GM18873 (cell line): ENCODE results near the gene IFFO2.

Experiments used
- ATAC-seq: cut with Tn5 transposase; IDR thresholded peaks from one replicate; pipeline ENCODE4 v1.9.1; 2021; ENCODE audit warnings: mild to moderate bottlenecking, moderate library complexity, moderate number of reproducible peaks; ENCODE audit not compliant: unreplicated experiment, low FRiP score

Gene IFFO2

DNA sequence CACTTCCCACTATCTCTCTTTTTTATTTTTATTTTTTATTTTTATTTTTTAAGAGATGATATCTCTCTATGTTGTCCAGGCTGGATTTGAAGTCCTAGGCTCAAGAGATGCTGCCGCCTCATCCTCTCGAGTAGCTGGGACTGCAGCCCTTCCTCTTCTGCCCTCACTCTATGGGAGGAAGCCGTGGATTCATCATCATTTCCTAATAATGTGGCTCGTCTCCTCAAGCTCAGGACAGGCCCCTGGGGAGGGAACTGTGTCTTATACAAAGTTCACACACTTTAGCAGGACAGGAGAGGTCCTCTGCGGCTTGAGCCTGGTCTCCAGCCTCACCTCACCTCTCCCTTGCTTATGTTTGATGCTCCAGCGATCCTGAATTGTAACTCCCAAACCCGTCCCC lies 16.5 kb upstream of the IFFO2 start:
- ATAC-seq, result no peak

DNA sequence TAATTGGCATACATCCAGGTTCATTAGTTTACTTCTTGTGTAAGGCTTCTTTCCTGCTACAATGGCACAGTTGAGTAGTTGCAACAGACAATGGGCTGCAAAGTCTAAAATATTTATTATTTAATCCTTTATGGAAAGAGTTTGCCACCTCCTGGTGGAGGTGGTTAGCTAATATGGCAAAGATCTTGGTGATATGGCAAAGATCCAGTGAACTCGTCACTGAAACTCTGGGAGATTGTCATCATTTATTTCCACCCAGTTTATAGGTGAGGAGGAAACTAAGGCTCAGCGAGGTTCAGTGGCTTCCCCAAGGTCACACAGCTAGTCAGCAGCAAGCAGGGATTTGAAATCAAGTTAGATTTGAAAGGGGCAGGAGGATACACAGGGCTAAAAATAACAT lies 16.1 kb upstream of the IFFO2 start:
- no peak for ATAC-seq

DNA sequence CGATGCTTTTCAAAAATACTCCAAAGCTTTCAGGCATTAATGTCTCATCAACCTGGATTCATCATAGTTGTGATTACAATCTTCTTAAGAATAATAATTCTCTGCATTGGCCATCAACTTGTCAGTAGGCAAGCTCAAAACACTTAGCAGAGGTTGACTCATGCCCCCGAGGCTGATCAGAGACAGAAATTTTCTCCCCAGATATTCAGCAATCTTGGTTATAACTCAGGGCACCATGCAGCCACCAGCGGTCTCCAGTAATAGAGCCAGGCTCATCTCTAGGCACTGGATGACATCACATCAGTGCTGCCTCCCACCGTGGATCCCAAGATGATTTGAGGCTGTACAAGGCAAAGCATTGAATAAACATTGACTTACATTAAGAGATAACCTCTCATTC lies 14.3 kb upstream of the IFFO2 start:
- ATAC-seq, result no peak

DNA sequence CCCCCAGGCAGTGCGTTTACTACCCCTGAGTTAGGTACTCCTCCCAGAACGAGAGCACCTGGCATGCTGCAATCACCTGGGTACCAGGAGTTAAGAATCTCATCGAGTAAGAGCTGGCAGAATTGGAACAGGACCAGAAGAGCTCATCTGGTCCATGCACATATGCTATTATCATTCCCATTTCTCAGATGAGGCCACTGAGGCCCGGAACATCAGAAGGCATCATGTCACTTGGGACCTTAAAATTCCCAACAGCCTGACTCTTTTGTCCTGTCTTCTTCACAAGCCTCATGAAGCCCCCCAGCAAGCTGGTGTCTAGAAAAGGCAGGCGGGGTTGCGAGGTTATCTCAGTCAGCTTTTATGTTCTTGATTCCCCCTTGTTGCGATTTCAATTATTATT lies 13.9 kb upstream of the IFFO2 start:
- no peak for ATAC-seq

DNA sequence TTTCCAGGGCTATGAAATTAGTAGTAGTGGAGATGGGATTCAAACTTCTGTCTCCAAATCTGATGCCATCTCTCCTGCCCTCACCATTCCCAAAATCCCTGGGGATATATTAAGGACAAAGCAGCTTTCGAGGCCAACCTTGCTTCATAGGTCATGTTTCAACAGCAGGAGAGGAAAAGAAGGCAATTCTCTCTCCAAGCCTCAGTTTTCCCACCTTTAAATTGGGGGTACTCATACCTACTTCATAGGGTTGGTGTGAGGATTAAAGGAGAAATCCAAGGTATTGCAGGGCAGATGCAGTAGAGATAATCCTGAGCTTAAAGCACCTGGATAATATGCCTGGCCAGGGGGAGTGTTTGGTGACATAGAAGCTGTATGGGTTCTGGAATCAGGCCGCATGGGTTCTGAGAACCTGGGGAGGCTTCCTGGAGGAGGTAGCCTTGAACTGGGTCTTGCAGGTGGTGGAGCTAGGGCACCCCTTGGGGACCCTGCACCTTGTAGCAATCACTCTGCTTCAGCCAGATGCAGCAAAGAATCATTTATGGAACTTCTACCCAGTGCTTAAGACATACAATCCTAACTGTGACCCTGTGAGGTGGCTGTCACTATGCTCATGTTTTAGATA lies 10.7 kb upstream of the IFFO2 start:
- no peak for ATAC-seq

DNA sequence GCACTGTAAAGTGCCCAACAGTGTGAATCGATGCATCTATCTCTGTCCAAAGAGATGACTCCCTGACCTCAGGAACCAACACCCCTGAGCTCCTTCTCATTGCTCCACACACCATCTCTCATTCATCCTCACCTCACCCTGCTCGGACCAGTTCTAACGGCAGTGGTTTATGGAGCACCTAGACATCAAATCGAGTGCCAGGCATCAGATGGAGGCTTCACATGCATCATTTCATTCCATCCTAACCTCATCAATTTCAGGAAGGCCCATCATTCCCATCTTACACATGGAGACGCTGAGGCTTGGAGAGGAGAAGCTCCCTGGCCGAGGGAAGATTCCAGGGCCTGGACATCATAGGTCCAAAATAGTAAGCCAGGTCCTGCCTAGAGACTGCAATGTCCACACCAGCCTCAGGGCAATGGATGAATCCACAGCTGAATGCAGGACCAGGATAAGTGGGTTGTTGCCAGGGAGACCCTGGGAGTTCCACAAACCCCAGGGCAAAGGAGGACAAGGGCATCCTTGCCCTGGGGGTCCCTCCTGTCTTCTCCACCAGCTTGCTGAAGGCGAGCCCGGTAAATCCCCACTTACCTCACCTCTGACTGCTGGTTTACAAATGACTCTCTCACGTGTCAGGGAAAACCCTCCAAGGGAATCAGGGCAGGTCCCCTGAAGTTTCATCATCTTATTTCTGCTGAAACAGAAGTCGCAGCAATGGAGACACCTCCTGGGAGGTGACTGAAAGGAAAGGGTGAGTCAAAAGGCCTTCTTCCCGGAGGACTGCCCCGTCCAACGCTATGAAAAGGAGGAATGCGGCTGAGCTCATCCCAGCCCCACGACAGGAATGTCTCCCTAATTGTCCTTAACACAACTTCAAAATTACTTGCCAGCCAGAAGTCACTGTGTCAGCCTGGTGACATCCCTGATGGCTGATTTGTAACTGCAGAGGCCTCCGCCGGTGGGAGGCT lies 9.0 kb upstream of the IFFO2 start:
- ATAC-seq, result no peak

DNA sequence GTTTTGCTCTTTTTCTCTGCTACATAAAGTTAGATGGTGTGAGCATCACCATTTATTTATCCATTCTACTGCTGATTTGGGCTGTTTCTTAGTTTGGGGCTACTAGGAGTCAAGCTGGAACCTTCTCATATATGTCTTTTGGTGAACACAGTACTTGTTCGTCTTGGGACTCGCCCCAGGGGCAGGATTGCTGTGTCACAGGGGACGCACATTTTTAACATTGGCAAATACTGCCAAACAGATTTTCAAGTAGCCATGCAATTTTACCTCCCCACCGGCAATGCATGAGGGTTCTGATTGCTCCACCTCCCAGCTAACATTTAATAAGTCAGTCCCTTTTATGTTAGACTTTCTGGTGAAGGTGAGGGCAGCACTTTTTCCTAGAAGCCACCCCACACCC lies 7.5 kb upstream of the IFFO2 start:
- no peak for ATAC-seq

DNA sequence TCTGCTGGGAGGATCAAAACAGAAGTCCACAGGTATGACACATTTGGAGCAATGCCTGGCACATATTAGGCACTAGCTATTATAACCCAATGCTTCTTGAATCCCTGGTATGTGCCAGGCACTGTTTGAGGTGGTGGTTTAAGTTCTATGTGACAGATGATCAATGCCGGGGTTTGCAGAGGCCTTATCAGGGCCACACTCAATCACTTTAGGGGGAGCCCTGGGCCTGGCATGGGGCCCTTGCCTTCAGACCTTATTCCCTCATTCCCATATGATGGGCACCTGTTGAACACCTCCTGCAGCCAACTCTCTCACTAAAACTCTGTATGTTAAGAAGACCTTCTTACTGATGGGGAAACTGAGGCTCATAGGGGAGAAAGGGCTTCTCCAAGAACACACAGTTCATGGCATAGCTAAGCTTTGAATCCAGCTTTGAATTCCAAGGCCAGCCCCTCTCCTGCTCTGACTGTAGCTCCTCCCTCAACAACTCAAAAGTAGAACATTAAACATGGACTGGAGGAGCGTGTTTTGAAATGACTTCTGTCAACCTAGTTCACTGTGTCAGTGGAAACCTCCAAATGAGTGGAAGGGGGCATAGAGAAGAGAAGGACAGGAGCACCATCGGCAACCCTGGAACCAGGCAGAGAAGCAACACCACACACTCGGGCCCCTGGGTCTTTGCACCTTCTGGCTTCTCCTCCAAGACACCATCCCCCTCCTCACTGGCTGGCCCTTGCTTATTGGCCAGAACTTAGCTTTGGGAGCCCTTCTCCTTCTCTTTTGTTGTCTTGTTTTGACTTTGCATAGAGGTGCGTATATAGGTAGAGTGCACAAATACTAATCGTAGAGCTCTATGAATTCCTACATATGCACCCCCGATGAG lies 6.6 kb upstream of the IFFO2 start:
- ATAC-seq, result no peak

DNA sequence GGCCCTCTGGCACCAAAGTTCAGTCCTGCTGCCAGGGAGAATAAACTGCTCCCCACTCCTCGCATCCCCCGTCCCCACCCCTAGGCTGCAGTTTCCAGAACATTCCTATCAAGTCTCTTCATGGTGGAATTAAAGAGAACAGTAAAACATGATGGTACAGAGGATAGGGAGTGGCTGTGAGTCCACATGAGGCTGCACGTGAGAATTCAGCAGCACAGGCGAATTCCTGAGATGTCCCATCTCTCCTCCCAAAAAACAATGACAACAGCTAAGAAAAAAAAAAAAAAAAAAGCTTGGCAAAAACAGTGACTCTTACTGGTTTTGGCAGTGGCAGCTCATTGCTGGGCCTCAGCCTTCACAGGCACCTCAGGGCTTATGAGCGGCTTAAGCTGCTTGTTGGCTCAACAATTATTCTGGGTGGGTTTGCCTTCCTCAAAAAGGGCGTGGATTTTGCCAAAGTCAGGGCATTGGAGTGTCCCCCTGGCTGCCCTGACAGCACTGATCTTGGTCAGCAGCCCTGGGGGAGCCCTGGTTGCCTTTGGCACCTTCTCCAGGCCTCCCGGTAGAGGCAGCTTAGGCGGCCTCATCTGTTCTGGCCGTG lies 5.7 kb upstream of the IFFO2 start:
- no peak for ATAC-seq

DNA sequence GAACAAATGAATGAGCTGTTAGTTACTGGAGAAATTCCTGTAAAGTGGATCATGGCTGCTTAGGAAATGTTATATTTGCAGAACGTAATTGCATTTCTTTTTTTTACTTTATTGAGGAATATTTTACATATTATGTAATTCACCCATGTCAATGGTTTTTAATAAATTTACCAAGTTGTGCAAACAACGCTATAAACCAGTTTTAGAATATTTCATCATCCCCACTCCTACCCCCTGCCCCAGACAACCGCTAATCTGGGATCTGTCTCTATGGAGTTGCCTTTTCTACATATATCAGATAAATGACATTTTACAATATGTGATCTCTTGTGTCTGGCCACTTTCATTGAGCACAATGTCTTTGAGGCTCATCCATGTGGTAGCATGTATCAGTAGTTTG lies 4.3 kb upstream of the IFFO2 start:
- no peak for ATAC-seq

DNA sequence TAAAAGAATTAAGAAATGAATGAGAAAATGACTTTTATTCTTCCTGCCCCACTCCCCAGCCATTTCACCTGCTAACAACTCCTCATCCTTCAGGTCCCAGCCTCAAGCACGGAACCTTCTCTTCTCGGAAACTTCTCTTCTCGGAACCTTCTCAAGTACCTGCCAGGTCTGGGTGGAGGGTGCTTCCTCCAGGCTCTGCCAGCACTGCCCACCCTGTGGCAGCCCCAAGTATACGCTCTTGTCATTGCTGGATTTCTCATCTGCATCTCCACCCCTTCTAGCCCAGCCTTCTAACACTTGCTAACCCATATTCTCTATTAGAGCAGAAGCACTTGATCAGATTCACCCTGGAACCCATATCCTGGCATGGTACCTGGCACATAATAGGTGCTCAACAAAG lies 3.9 kb upstream of the IFFO2 start:
- no peak for ATAC-seq

DNA sequence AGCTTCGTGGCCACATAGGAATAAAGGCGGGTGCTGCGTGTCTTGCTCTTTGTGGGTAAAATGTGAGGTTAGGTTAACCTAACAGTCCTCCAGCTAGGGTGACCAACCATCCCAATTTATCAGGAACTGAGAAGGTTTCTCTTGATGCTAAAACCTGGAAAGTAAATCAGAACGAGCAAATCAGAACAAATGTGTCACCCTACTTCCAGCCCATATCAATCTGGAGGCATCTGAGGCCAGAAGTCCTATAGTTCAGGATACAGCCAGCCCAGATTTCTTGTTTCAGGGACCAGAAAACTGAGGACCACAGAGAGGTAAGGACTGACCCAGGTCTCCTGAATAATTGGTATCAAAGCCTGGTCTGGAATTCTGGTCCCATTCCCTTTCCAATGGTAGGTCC lies 3.1 kb upstream of the IFFO2 start:
- ATAC-seq, result no peak

DNA sequence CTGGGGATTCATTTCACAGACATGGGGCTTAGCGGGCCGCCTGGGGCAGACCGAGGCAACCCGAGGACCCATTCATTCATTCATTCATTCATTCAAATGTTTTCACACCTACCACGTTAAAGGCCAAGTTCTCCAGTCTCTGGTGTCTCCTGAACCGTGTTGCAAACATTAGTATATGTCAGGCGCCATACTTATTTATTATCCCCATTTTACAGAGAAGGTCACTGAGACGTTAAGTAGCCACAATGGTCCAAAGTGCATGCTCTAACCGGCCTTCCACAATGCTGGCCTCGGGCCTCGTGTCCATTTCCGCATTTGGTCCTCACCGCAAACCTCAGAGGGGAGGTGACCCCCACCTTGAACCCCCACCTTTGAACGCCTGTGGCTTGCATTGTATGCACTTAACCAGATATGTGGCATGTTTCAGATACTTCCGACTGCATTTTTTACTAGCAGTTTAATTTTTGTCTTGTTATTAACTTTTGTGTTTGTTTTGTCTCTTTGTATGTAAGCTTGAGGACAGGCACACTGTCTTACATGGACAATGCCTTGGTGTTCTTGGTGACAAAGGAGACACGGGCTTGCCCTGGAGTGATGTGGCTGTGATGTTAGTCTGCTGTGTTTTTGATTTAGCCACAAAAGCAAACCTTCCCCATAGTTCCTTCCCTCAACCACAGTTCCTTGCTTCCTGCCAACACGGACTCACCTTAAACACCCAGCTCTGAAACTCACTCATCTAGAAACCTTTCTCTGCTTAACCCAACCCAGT lies 1.2 kb upstream of the IFFO2 start:
- no peak for ATAC-seq

DNA sequence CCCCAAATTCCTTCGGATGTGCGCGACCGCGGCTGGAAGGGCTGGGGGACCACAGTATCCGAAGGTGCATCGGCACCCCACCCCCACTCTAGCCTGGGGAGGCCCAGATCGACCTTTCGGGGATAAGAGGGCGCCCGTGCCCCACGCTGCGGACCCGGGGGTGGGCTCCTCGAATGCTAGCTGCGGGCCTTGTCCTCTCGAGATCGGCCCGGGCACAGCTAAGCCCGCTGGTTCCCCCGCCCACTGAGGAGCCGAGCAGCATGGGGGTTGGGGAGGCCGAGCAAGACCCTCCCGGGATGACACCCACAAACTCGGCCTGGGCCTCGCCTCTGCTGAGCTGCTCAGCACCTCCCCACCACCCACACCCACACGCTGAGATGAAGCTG lies 653 bp upstream of the IFFO2 start:
- no peak for ATAC-seq

DNA sequence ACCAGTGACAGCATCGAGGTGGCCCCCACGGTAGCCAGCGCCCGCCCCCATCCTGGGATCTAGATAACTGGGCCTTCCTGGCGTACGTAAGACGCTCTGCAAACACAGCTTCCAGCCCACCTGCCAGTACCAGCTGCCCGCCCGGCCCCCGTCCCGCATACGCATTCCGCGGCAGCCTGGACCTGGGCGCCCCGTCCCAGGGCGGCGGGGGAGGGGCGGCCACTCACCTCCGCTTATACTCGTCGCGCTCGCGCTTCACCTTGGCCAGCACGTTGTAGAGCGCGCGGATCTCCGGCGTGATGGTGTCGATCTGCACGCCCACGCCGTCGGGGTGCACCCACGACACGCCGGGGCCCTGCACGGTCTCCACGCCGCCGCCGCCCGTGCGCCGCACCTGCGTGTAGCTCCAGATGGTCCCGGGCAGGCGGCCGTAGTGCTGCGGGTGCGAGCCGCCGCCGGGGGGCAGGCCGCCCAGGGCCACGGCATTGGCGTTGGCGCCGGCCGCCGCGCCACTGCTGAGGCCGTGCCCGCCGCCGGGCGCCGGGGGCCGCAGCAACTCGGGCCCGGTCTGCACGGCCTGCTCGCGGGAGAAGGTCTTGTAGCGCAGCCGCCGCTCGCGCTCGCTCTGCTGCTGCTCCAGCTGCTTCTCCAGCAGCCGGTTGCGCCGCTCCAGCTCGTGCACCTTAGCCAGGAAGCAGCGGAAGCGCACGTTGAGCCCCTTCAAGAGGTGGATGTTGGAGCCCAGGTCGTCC lies 859 bp downstream of the IFFO2 start:
- ATAC-seq, result no peak

DNA sequence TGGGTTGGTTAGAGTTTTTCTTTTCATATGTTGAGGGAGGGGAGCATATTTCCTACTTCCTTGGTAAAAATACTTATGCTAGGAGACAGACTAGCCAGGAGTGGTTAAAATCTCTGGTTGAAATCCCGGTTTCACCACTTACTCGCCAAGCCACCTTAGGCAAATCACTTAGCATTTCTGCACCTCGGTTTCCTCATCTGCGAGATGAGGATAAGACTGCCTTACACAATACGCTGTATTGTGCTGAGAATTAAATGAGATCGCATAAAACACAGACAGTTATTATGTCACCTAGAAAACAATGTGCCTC lies 1.4 kb downstream of the IFFO2 start:
- no peak for ATAC-seq

DNA sequence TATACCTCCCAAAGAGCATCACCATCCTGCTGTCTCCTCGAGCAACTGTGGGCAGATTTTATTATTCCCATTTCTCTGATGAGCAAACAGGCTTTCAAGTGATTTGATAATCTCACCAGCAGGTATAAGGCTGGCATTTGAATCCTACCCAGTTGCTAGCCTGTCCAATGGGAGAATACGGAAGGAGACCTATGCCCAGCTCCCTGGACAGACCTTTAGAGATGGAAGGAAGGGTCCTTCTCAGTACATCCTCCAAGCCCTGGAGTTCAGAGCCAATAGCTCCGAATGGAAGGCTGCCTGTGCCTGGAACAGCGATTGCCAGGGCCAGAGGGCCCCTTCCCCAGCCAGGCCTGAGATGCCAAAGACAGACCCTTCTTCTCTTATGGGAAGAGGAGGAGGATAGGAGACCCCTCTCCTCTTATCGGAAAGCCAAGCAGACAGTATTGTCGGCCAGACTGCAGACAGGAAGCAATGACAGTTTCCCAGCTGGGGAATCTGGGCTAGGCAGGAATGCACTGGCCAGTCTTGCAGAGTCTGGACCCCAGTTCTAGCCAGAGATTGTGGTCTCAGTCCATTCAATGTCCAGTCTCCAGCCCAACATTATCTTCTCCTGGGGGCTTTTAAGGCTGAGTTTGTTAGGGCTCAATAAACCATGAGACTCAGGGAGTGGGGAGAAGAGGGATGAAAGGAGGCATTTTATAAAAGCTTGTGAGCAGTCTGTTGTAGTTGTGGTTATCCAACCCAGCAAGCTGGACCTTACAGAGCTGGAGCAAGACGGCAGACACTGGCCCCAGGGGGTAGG lies 2.0 kb downstream of the IFFO2 start:
- no peak for ATAC-seq

DNA sequence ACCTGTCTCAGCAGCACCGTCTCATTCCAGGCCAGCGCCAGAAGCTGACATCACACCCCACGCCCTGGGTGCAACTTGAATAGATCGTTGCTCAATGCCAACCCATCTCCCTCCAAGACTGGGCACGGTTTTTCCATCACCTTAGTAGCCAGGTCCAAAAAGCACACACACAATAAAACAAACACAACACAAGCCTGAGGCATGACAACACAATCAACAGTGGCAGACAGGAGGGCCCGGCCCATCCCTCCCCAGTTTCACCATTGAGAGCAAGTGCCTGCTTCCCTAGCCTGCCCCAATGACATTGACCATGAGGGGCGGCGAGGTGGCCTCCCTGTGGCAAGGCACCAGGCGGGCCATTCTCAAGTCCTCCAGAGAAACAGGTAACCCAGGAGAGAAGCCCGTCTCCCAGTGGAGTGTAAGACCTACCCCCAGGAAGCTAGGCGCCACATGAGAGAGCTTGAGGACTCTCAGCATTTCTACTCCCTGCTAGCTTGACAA lies 2.7 kb downstream of the IFFO2 start:
- no peak for ATAC-seq
